Measurements from ENCODE around the gene IDUA.

GRCh38 chr4:1027915-1028238, 41.0 kb downstream of the IDUA start:
- no peak for TF ChIP-seq POLR2AphosphoS5 (IDR thresholded peaks at IDR 0.05; ENCODE audit: low read depth)
- no peak for TF ChIP-seq CTCF (IDR thresholded peaks at IDR 0.05; ENCODE audit: insufficient read depth, low read length)
- no peak for TF ChIP-seq GABPA (IDR thresholded peaks at IDR 0.05; ENCODE audit: low read depth)
- no peak for TF ChIP-seq REST (IDR thresholded peaks at IDR 0.05; ENCODE audit: insufficient replicate concordance, low read depth)

Data from HL-60 (cell line).